ENCODE results near the gene DCXR.
A peak's percentile ranks its signal among the peaks of the same experiment; 100 is the strongest.
"Not testable (repeated sequence)": the region's sequence is repeated elsewhere in the genome, so short reads cannot be mapped to it uniquely, and the experiment has no call there.

The DCXR gene

GRCh38 chr17:82039695-82040299 is 2.3 kb upstream of the DCXR start:
- DNase-seq (ENCODE audit: low read depth): no peak

- DNase-seq (ENCODE audit: low read depth): not testable (repeated sequence)
These were observed 1.4 kb upstream of the DCXR start for GRCh38 chr17:82038796-82039409.

GRCh38 chr17:82037889-82038195 is 345 bp upstream of the DCXR start:
- no peak for DNase-seq (ENCODE audit: low read depth)

- no peak for DNase-seq (ENCODE audit: low read depth)
These were observed 834 bp downstream of the DCXR start for GRCh38 chr17:82036634-82037091.

- DNase-seq (ENCODE audit: low read depth): no peak
These were observed 1.4 kb downstream of the DCXR start for GRCh38 chr17:82035956-82036633.

GRCh38 chr17:82035488-82035887 is 2.0 kb downstream of the DCXR start:
- no peak for DNase-seq (ENCODE audit: low read depth)

- no peak for DNase-seq (ENCODE audit: low read depth)
These were observed 3.0 kb downstream of the DCXR start for GRCh38 chr17:82034371-82035011.

- no peak for DNase-seq (ENCODE audit: low read depth)
These were observed 4.0 kb downstream of the DCXR start for GRCh38 chr17:82033359-82034085.

GRCh38 chr17:82031885-82032627 is 5.4 kb downstream of the DCXR start:
- DNase-seq (ENCODE audit: low read depth): no peak

GRCh38 chr17:82031303-82031884 is 6.1 kb downstream of the DCXR start, which contains the start of gene RAC3:
TSS of gene RAC3 (plus strand) at chr17:82031678. CDS start at chr17:82031762, 84 bp downstream.
- no peak for DNase-seq (ENCODE audit: low read depth)

- DNase-seq (ENCODE audit: low read depth): peak; percentile 76
These were observed 6.8 kb downstream of the DCXR start for GRCh38 chr17:82030470-82031302.

GRCh38 chr17:82029990-82030469 is 7.5 kb downstream of the DCXR start:
- DNase-seq (ENCODE audit: low read depth): no peak

- DNase-seq (ENCODE audit: low read depth): no peak
These were observed 8.1 kb downstream of the DCXR start for GRCh38 chr17:82029391-82029790.

- no peak for DNase-seq (ENCODE audit: low read depth)
These were observed 8.5 kb downstream of the DCXR start for GRCh38 chr17:82028966-82029365.

GRCh38 chr17:82028246-82028645 is 9.3 kb downstream of the DCXR start:
- DNase-seq (ENCODE audit: low read depth): no peak

GRCh38 chr17:82025401-82026107 is 11.9 kb downstream of the DCXR start:
- DNase-seq (ENCODE audit: low read depth): no peak

- DNase-seq (ENCODE audit: low read depth): no peak
These were observed 12.6 kb downstream of the DCXR start for GRCh38 chr17:82024859-82025258.

- DNase-seq (ENCODE audit: low read depth): peak; percentile 12
These were observed 13.9 kb downstream of the DCXR start for GRCh38 chr17:82023447-82024241.

Measured in activated T-cell treated with anti-CD3 and anti-CD28 coated beads for 24 hours (primary cell).